Type B pancreatic cell (in vitro differentiated cells): ENCODE results near the gene WNT7B. TPM values are rescaled to one million over a fixed set of nuclear protein-coding genes. Genes with fewer than 3 reads are reported as not detected.

Experiments used
- DNase-seq: peaks from one replicate; pipeline ENCODE4 v3.0.0; 2021; ENCODE audit warnings: mixed read lengths; ENCODE audit not compliant: unreplicated experiment; ENCODE audit errors: extremely low spot score
- H3K27ac Mint-ChIP-seq: 2 replicates; pipeline ENCODE4 v1.8.0; 2021; ENCODE audit warnings: mild to moderate bottlenecking, mixed read lengths
- H3K27me3 Mint-ChIP-seq: 2 replicates; pipeline ENCODE4 v1.8.0; 2021; ENCODE audit warnings: mixed read lengths
- H3K36me3 Mint-ChIP-seq: 2 replicates; pipeline ENCODE4 v1.8.0; 2021; ENCODE audit warnings: mixed read lengths
- H3K4me1 Mint-ChIP-seq: one replicate; pipeline ENCODE4 v1.8.0; 2021; ENCODE audit warnings: mixed read lengths; ENCODE audit not compliant: unreplicated experiment
- H3K4me3 Mint-ChIP-seq: 2 replicates; pipeline ENCODE4 v1.8.0; 2021; ENCODE audit warnings: mild to moderate bottlenecking, mixed read lengths
- H3K9me3 Mint-ChIP-seq: 2 replicates; pipeline ENCODE4 v1.8.0; 2021; ENCODE audit warnings: mixed read lengths
- total RNA-seq: library from RNA; stranded (reverse); gene quantifications from 2 replicates; pipeline ENCODE4 v1.2.1, GENCODE V29; 2021; ENCODE audit warnings: low replicate concordance
- TF ChIP-seq, protein P1 (sequence below): fragments of 200-600 bp; sonication (generic); conservative IDR thresholded peaks from 2 replicates; pipeline ENCODE4 v1.5.0; 2021; ENCODE audit warnings: antibody characterized with exemption, mild to moderate bottlenecking

WNT7B gene
- total RNA-seq, 1 donor from 2014 or later: 16.4 TPM

DNA sequence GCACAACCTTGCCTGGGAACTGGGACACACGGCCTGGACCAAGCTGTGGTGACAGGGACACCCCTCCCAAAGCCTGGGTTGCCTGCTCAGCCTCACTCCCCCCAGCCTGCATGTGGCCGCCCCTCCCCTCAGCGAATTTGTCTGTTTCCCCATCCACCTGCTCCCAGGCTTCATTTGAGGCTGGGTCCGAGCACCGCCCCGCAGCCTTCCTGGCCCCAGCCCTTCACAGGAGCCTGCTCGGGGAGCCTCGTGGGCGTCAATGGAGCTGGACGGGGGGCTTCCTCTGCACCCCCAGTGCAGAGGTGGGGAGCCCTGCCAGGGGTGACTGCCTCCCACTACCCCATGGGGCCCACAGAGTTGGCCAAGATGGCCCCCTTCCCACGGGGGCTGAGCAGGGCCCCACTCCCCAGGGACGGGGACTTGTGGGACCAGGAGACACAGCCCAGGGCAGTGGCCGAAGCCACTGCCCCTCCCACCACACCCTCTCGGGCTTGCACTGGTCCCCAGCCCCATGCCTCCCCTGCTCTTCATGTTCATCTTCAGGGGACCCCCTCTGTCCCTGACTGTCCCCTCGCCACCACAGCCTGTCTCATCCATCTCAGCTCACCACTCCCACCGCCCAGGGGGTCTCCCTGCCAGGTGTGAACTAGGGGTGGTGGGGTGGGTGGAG lies 91.7 kb downstream of the WNT7B start:
- peak; percentile 51 for DNase-seq
- Mint-ChIP-seq H3K36me3 (no peaks in the 10 kb centered on the region), H3K27me3 (no peaks in the 10 kb centered on the region), H3K9me3 (no peaks in the 10 kb centered on the region), H3K27ac (no peak overlapping the region), H3K4me1 (peaks cover 6% of the 10 kb centered on the region), H3K4me3 (no peak overlapping the region)
- TF ChIP-seq, protein P1, sequence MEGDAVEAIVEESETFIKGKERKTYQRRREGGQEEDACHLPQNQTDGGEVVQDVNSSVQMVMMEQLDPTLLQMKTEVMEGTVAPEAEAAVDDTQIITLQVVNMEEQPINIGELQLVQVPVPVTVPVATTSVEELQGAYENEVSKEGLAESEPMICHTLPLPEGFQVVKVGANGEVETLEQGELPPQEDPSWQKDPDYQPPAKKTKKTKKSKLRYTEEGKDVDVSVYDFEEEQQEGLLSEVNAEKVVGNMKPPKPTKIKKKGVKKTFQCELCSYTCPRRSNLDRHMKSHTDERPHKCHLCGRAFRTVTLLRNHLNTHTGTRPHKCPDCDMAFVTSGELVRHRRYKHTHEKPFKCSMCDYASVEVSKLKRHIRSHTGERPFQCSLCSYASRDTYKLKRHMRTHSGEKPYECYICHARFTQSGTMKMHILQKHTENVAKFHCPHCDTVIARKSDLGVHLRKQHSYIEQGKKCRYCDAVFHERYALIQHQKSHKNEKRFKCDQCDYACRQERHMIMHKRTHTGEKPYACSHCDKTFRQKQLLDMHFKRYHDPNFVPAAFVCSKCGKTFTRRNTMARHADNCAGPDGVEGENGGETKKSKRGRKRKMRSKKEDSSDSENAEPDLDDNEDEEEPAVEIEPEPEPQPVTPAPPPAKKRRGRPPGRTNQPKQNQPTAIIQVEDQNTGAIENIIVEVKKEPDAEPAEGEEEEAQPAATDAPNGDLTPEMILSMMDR: no peak

DNA sequence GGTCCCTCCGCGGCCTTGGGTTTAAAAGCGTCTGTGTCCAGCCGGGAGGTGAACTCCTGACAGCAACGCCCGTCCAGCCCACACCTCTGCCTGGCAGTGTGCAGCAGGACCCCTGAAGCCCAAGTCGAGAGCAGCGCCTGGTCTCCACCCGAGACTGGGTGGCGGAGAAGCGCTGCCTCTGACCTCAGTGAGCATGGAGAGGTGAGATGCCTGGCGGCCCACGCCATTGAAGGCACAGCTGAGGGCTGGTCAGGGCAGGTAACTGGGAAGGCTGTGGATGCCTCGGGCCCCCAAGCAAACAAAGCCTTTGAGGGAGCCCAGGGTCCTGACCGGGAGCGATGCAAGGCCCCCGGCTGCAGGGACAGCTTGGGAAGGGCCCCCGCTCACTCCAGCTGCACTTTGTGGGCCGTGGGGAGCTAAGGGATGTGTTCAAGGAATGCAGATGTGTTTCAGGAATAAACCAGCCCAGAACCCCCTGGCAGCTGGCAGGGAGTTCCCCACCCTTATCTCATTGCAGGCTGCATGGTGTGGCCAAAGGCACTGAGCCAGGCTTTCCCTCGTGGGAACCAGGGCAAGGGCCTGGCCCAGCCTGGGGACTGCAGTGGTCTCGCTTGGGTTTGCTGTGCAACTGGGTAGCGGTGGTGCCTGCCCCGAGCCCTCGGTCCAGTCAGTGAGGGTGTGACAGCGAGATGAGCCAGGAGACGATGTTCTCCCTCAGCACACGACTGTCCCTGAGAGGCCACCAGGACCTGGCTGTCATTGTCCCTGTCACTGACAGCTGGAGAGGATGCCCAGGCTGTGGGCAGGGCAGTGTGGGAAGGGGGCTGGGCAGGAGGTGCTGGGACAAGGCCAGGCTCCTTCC lies 92.5 kb downstream of the WNT7B start:
- H3K36me3 Mint-ChIP-seq: no peaks in the 10 kb centered on the region
- no peak overlapping the region for H3K27ac Mint-ChIP-seq

DNA sequence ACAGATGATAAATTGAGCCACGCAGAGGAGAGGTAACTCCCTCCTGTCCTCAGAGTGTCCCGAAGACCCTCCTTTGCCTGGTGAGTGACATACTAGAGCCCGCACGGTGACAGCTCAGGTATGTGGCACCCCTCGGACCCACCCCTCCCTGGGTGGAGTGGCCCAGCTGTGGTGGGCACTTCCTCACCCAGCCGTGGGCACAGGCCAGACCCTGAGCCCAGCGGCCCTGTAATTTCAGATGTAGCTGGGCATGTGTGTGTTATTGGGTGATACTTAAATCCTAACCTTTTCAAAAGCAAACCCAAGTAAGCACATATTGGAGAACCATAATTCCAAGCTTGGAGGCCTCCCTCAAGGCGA lies 93.2 kb downstream of the WNT7B start:
- TF ChIP-seq, protein P1: no peak
- Mint-ChIP-seq H3K27ac (no peak overlapping the region), H3K36me3 (no peaks in the 10 kb centered on the region), H3K4me3 (no peak overlapping the region), H3K4me1 (peaks cover 11% of the 10 kb centered on the region), H3K27me3 (peaks cover 5% of the 10 kb centered on the region), H3K9me3 (no peaks in the 10 kb centered on the region)
- peak; percentile 60 for DNase-seq

More for the DNA sequence above, 92.5 kb downstream of the WNT7B start:
- no peaks in the 10 kb centered on the region for H3K9me3 Mint-ChIP-seq
- DNase-seq: peak; percentile 68
- H3K4me1 Mint-ChIP-seq: peaks cover 10% of the 10 kb centered on the region
- TF ChIP-seq, protein P1: no peak
- no peak overlapping the region for H3K4me3 Mint-ChIP-seq
- H3K27me3 Mint-ChIP-seq: peaks cover 5% of the 10 kb centered on the region

DNA sequence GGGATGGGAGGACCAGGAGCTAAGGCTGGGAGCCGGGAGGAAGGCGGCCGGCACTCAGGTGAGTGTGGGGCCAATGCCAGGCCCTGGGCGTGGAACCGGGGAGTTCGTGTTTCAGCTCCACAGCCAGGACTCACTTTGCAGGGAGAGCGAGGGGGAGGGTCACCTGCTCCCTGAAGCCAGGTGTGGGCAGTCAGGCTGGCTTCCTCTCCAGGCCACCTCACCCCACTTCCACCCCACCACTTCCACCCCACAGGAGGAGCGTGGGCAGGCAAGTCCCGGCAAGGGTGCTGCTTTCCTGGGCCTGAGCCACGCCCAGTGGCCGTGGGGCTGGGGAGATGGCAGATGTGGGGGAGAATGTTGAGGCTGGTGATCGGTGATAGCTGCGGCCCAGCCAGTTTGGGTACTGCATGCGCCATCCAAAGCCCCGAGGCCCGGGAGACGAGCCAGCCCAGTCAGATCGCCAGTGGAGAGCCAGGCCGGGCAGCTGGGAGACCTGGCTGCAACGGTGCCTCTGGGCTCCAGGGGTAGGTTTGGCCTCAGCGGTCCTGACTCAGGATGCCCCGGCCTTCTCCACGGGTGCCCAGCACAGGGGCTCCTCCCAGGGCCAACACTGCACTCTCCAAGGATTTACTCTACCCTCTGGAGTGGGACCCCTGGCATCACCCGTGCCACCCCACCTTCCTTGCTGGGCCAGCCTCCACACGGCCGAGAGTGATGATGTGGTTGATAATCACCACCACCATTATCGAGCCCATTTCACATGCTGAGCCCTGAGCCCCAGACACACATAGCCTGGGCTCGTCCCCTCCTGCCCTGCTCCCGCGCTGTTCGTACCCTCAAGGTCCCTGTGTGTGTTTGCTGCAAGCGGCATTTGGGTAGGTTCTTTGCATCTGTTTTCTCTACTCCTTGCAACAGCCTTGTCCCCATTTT lies 93.8 kb downstream of the WNT7B start:
- TF ChIP-seq, protein P1: no peak
- Mint-ChIP-seq H3K36me3 (no peaks in the 10 kb centered on the region), H3K4me1 (peaks cover 14% of the 10 kb centered on the region), H3K9me3 (no peaks in the 10 kb centered on the region), H3K27ac (no peak overlapping the region), H3K4me3 (no peak overlapping the region), H3K27me3 (peaks cover 8% of the 10 kb centered on the region)
- DNase-seq: peak; percentile 65

DNA sequence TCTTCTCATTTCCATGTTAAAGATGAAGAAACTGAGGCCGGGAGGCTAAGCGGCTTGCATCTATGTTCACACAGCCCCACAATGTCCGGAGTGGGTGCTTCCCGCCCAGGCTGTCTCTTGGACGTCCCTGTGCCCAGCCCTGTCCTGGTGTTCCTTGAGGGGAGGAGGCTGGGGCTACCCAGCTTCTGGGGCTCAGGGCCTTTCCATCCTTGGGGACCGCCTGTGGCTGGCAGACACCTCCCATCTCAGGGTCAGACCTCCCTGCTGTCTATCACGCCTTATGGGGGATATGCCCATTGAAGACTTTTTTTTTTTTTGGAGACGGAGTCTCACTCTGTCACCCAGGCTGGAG lies 95.5 kb downstream of the WNT7B start:
- H3K4me3 Mint-ChIP-seq: no peak overlapping the region
- no peaks in the 10 kb centered on the region for H3K9me3 Mint-ChIP-seq
- peak; percentile 54 for DNase-seq
- H3K4me1 Mint-ChIP-seq: peaks cover 10% of the 10 kb centered on the region
- H3K36me3 Mint-ChIP-seq: no peaks in the 10 kb centered on the region
- H3K27me3 Mint-ChIP-seq: peaks cover 8% of the 10 kb centered on the region
- no peak overlapping the region for H3K27ac Mint-ChIP-seq
- TF ChIP-seq, protein P1: no peak
